Activated T-helper 9 cell treated with anti-CD3 and anti-CD28 coated beads, Interleukin-2, amount 50 U/mL, for 16 hours (primary cell): ENCODE results near the gene OR1D5.
"Not testable (repeated sequence)": the region's sequence is repeated elsewhere in the genome, so short reads cannot be mapped to it uniquely, and the experiment has no call there.

Experiments
- DNase-seq: peaks from one replicate; pipeline ENCODE4 v3.0.0-alpha.2; 2020; ENCODE audit warnings: low read depth

OR1D5 gene

DNA sequence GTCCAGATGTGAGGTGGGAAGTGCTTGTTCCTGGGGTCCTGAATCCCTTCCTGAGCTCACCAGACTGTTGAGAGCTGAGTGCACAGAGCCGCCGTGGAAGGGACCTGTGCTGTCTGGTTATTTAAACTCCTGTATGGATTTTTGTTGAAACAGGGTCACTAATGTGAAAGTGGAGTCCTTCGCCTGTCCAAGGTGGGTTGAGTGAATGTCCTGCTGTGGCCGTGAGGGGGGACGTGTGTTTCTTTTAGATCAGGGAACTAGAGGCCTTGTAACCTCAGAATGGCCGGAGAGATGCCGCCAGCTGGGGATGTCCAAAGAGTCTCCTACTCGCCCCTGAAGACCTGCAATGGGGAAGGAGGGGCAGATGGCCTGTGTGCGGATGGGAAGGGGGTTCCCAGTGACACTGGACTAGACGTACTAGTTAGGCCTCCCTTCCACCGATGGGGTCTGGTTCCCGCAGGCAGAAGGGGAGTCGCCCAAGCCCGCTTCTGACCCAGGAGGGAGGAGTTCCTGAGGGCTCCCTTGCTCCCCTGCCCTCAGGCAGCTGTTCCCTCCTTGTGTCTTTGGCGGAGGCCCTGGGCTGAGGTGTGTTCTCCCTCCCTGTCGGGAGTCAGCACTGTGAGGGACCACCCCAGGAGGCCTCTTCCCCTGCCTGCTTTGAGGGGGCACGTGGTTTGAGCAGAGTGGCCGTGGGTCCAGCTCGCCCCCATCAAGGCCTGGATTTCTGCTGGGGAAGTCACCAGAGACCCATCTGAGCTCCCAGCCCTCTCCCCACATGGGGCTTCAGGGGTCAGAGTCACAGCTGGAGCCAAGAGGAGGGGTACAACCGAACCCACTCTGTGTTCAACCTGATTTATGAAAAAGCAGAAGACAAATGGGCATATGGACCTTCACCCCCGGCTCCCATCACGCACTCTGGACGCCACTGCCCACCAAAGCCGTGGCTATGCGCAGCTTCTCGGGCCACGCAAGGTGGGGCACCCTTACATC lies 30.9 kb downstream of the OR1D5 start:
- DNase-seq, result no peak

DNA sequence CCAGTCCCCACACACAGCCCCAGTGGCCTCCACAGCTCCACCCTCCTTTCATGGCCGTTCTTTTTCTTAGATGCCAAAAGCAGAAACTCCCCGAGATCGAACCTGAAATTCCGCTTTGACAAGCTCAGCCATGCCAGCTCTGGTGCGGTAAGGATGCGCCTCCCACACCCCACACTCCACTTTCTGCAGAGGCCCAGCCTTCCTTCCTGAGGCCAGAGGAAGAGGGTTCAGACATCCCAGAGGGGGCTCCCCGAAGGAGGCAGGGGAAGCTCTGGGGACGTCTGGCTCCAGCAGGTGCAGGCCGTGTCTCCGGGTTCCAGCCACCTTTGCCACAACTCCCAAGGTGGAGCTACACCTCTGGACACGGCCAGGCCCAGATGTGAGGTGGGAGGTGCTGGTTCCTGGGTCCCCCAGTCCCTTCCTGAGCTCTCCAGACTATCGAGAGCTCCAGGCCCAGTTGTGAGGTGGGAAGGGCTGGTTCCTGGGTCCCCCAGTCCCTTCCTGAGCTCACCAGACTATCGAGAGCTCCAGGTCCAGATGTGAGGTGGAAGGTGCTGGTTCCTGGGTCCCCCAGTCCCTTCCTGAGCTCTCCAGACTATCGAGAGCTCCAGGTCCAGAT lies 32.4 kb downstream of the OR1D5 start:
- DNase-seq, result not testable (repeated sequence)

GRCh38 chr17:3030096-3030495 lies 33.3 kb downstream of the OR1D5 start:
- no peak for DNase-seq

DNA sequence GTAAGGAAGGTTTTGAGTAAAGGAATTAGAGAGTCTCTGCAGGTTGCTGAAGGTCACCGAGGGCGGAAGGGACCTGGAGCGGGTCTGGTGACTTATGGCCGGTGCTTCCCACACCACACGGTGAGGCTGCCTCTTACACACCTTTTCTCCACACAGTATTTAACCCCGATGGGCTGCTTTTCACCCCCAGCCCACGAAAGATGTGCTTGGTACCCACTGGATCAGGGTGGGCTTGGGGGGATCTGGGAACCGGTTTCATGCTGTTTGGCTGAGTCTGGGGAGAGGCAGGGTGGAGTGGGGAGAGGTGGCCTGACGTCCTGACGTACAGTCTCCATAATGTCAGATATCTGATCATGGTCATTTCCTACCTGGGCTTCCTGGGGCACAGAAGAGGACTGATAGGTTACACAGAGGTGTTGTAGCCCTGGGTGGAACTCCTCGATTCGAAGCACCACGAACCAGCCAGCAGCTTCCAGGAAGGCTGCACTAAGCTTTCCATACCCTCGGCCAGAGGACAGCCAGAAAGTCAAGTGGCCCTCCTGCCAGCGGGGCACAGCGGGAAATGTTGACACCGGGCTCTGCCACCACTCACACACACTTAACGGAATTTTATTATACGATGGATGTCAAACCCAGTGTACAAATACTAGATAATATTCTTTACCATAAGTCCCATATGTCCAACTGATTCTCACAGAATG lies 34.0 kb downstream of the OR1D5 start:
- DNase-seq, result no peak

- no peak for DNase-seq
Measured at GRCh38 chr17:3027786-3028532, 35.4 kb downstream of the OR1D5 start.

DNA sequence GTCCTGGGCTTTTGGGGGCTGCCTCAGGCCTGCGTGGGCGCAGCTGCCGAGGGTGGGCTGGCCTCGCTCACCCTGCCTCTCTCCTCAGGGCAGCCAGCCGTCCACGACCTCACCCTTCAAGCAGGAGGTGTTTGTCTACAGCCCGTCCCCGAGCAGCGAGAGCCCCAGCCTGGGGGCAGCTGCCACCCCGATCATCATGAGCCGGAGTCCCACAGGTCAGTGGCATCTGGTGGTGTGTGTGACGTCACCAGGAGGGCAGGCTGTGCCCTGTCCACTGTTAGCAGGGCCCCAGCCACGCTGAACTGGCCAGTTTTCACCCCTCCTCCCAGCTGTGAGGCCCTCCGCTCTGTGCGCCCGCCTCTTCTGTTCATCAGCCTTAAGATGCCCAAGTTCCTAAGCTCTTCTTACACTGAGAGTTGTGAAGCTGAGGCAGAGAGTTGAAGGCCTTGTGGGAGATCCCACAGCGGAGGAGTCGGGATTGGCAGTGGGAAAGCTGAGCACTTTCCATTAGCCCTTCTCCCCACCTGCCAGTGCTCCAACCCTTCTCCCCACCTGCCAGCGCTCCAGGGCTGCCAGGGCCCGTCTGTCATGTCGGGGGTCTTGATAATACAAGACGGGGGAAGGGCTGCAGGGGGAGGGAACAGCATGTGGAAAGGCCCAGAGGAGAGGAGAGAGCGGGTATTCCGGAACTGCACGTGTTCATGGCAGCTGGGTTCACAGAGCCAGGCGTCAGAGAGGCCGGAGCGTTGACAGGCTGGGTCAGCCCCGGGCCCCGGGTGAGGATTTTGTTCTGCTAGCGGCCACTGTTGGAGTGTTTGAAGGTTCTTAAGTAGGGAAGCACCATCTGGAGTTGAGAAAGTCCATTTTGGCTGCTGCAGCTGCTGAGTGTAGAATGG lies 36.3 kb downstream of the OR1D5 start:
- DNase-seq, result no peak

DNA sequence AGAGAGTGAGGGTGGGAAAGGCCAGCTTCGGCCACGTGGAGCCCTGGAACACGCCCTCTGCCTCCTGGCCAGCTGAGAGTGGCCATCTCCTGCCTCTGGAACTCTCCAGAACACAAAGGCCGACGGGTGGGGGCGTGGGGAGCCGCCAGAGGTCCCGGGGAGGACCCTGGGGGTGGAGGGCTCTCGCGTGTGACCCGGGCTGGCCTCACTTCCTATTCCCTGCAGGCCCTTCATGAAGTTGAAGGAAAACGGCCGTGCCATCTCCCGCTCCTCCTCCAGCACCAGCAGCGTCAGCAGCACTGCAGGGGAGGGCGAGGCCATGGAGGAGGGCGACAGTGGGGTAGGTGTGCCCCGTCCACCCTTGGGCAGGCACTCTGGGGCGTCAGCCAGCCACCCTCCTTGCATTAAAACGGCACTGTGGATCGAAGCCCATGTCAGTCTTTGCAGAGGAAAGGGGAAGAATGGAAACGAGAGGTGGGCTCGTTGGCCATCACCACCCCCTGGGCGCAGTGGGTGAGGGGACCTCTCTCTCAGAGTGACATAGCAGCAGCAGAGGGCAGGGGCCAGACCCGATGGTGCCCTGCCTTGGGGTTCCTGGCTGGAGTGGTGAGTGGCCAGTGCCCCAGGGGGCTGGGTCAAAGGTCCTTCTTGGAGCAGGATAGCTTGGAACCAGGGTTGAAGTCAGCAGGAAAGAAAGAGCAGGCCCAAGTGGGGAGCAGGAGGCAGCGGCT lies 37.1 kb downstream of the OR1D5 start:
- no peak for DNase-seq

DNA sequence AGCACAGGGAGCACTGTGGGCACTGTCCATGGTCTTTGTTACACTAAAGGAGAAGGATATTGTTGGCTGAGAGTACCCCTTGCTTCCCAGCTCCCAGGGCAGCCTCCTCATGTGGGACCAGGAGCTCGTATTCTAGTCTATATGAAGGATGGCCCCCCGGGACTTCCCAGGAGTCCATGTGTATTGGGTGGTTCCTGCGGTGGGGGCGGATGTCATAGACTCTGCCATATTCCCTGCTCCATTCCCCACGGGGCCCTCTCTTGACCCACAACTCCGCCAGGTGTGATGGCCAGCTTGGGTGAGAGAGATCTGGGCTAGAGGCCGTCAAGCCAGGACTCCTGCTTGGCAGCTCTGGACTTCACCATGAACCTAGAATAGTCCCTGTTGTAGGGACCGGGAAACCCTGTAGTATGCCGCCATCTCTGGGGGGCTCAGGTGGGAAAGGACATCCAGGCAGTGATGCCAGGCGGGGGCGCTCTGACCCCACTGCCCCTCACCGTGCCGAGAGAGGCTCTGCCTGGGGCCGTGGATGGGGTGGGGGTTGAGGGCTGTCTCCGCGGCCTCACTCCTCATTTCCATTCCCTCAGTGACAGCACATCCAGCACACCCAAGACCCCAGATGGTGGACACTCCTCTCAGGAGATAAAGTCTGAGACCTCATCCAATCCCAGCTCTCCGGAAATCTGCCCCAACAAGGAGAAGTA lies 37.8 kb downstream of the OR1D5 start:
- no peak for DNase-seq

GRCh38 chr17:3024346-3024745 lies 39.1 kb downstream of the OR1D5 start:
- no peak for DNase-seq

- DNase-seq, result no peak
Measured at GRCh38 chr17:3022197-3022596, 41.2 kb downstream of the OR1D5 start.

DNA sequence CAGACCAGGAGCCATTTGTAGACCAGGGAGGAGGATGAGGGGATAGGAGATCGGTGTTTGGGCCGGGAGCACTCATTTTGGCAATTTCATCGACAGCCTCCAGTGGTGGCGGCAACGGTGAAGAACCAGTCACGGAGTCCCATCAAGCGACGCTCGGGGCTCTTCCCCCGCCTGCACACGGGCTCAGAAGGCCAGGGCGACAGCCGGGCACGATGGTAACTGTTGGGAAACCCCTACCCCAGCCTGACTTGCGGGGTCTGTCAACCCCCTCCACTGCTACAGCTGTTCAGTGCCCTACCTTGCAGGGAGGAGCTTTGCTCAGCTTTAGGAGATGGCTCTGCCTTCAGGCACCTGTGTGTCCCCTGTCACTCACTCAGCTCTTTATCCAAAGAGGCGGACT lies 43.0 kb downstream of the OR1D5 start:
- no peak for DNase-seq

- no peak for DNase-seq
Measured at GRCh38 chr17:3019761-3020160, 43.6 kb downstream of the OR1D5 start.

- no peak for DNase-seq
Measured at GRCh38 chr17:3017936-3018335, 45.5 kb downstream of the OR1D5 start.

GRCh38 chr17:3015890-3016289 lies 47.5 kb downstream of the OR1D5 start:
- no peak for DNase-seq

GRCh38 chr17:3012926-3013581 lies 50.4 kb downstream of the OR1D5 start:
- peak; percentile 23 for DNase-seq
